Chondrocyte (in vitro differentiated cells): ENCODE measurements around the gene TRPV6. TPM values are rescaled to one million over a fixed set of nuclear protein-coding genes. Genes with fewer than 3 reads are reported as not detected.

ENCODE experiments used
- DNase-seq: peaks from one replicate; pipeline ENCODE4 v3.0.0; 2021; ENCODE audit warnings: mixed read lengths, low spot score
- H3K27ac Mint-ChIP-seq: one replicate; pipeline ENCODE4 v1.8.0; 2021; ENCODE audit warnings: mild to moderate bottlenecking, moderate library complexity, mixed read lengths; ENCODE audit not compliant: unreplicated experiment
- H3K27me3 Mint-ChIP-seq: 2 replicates; pipeline ENCODE4 v1.8.0; 2021; ENCODE audit warnings: low read depth, mixed read lengths
- H3K36me3 Mint-ChIP-seq: 2 replicates; pipeline ENCODE4 v1.8.0; 2021; ENCODE audit warnings: low read depth, mixed read lengths
- H3K4me1 Mint-ChIP-seq: 2 replicates; pipeline ENCODE4 v1.8.0; 2021; ENCODE audit warnings: low read depth, mild to moderate bottlenecking, mixed read lengths
- H3K4me3 Mint-ChIP-seq: one replicate; pipeline ENCODE4 v1.8.0; 2021; ENCODE audit warnings: mild to moderate bottlenecking, moderate library complexity, mixed read lengths; ENCODE audit not compliant: unreplicated experiment
- H3K9me3 Mint-ChIP-seq: 2 replicates; pipeline ENCODE4 v1.8.0; 2021; ENCODE audit warnings: low read depth, mixed read lengths
- total RNA-seq: library from RNA; stranded (reverse); gene quantifications from 3 replicates; pipeline ENCODE4 v1.2.1, GENCODE V29; 2021
- TF ChIP-seq, protein P1 (sequence below): fragments of 200-600 bp; sonication (generic); IDR thresholded peaks from 2 replicates; pipeline ENCODE4 v1.5.0; 2021; ENCODE audit warnings: antibody characterized with exemption, mild to moderate bottlenecking, moderate library complexity

TRPV6 gene
- total RNA-seq, 1 donor from 2014 or later, result not detected

DNA sequence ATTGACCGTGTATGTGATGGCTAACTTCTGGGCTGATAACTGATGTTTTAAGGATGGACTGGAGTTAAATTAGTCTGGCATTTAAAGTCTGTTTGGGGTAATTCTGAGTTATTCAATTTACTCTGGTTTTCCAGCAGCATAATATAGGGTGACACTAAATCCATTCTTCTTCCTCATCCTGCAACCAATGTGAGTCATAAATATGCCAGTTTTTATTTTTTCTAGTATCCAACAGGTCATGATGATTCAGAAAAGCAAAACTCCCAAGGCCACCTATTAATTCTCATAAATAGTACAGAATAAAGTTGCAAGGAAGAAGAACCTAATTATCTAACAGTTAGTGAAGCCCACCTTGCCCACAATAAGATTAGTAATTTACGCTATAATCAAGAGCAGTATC is 38.2 kb downstream of the TRPV6 start:
- Mint-ChIP-seq H3K4me1 (no peaks in the 10 kb centered on the region), H3K9me3 (no peaks in the 10 kb centered on the region), H3K27me3 (peaks cover 39% of the 10 kb centered on the region), H3K36me3 (no peaks in the 10 kb centered on the region), H3K4me3 (no peak overlapping the region), H3K27ac (no peak overlapping the region)
- no peak for DNase-seq
- TF ChIP-seq, protein P1, sequence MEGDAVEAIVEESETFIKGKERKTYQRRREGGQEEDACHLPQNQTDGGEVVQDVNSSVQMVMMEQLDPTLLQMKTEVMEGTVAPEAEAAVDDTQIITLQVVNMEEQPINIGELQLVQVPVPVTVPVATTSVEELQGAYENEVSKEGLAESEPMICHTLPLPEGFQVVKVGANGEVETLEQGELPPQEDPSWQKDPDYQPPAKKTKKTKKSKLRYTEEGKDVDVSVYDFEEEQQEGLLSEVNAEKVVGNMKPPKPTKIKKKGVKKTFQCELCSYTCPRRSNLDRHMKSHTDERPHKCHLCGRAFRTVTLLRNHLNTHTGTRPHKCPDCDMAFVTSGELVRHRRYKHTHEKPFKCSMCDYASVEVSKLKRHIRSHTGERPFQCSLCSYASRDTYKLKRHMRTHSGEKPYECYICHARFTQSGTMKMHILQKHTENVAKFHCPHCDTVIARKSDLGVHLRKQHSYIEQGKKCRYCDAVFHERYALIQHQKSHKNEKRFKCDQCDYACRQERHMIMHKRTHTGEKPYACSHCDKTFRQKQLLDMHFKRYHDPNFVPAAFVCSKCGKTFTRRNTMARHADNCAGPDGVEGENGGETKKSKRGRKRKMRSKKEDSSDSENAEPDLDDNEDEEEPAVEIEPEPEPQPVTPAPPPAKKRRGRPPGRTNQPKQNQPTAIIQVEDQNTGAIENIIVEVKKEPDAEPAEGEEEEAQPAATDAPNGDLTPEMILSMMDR, result no peak

GRCh38 chr7:142842251-142842766 is 43.2 kb downstream of the TRPV6 start:
- no peak overlapping the region for H3K4me3 Mint-ChIP-seq
- no peaks in the 10 kb centered on the region for H3K9me3 Mint-ChIP-seq
- TF ChIP-seq, protein P1, result no peak
- peaks cover 17% of the 10 kb centered on the region for H3K27me3 Mint-ChIP-seq
- H3K27ac Mint-ChIP-seq, result no peak overlapping the region
- DNase-seq, result no peak
- H3K36me3 Mint-ChIP-seq, result no peaks in the 10 kb centered on the region
- no peaks in the 10 kb centered on the region for H3K4me1 Mint-ChIP-seq

GRCh38 chr7:142838461-142839213 is 46.9 kb downstream of the TRPV6 start:
- H3K4me3 Mint-ChIP-seq, result no peak overlapping the region
- H3K27me3 Mint-ChIP-seq, result peaks cover 20% of the 10 kb centered on the region
- TF ChIP-seq, protein P1, result no peak
- no peaks in the 10 kb centered on the region for H3K4me1 Mint-ChIP-seq
- no peaks in the 10 kb centered on the region for H3K9me3 Mint-ChIP-seq
- H3K36me3 Mint-ChIP-seq, result no peaks in the 10 kb centered on the region
- no peak for DNase-seq
- no peak overlapping the region for H3K27ac Mint-ChIP-seq

DNA sequence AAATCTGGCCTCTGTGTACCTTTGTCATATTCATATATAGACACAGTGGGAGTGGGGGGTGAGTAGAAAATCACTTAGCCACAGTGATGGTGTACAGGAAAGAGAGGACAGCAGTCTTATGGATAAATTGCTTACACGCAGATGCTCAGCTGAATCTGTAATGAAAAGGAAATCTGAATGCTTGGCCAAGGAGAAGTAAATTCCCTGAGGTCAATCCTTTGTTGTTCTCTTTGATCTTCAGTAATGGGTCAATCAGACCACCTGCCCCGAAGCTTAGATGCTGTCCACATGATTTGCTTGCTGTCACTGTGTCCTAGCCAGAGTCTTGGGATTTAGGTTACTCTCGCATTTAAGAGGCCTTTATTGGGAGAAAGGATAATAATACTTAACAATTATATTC is 49.1 kb downstream of the TRPV6 start:
- no peak for DNase-seq
- Mint-ChIP-seq H3K4me1 (no peaks in the 10 kb centered on the region), H3K36me3 (no peaks in the 10 kb centered on the region), H3K9me3 (no peaks in the 10 kb centered on the region), H3K4me3 (no peak overlapping the region), H3K27ac (no peak overlapping the region), H3K27me3 (peaks cover 17% of the 10 kb centered on the region)
- TF ChIP-seq, protein P1, result no peak

GRCh38 chr7:142835487-142835886 is 50.1 kb downstream of the TRPV6 start:
- no peak for DNase-seq
- H3K27ac Mint-ChIP-seq, result no peak overlapping the region
- H3K36me3 Mint-ChIP-seq, result no peaks in the 10 kb centered on the region
- TF ChIP-seq, protein P1, result no peak
- peaks cover 19% of the 10 kb centered on the region for H3K27me3 Mint-ChIP-seq
- H3K4me3 Mint-ChIP-seq, result no peak overlapping the region
- no peaks in the 10 kb centered on the region for H3K4me1 Mint-ChIP-seq
- H3K9me3 Mint-ChIP-seq, result no peaks in the 10 kb centered on the region
